Measurements from ENCODE around the gene AMY1B.
"Not testable (repeated sequence)": the region's sequence is repeated elsewhere in the genome, so short reads cannot be mapped to it uniquely, and the experiment has no call there.

Gene AMY1B

GRCh38 chr1:103696110-103696509 lies at the start of gene AMY1B:
AMY1B (minus strand) TSS chr1:103696210; CDS start chr1:103695639, 571 bp downstream.
- DNase-seq = not testable (repeated sequence)

- not testable (repeated sequence) for DNase-seq
Measured at GRCh38 chr1:103745040-103745439, 49.0 kb upstream of the AMY1B start.

GRCh38 chr1:103744449-103744848 lies 48.4 kb upstream of the AMY1B start:
- DNase-seq = not testable (repeated sequence)

- not testable (repeated sequence) for DNase-seq
Measured at GRCh38 chr1:103738031-103738430, 42.0 kb upstream of the AMY1B start.

GRCh38 chr1:103735334-103735733 lies 39.3 kb upstream of the AMY1B start:
- DNase-seq = not testable (repeated sequence)

GRCh38 chr1:103721473-103721872 lies 25.5 kb upstream of the AMY1B start:
- not testable (repeated sequence) for DNase-seq

- not testable (repeated sequence) for DNase-seq
Measured at GRCh38 chr1:103717404-103717803, 21.4 kb upstream of the AMY1B start.

- not testable (repeated sequence) for DNase-seq
Measured at GRCh38 chr1:103710381-103710780, 14.4 kb upstream of the AMY1B start.

GRCh38 chr1:103707670-103708069 lies 11.7 kb upstream of the AMY1B start:
- DNase-seq = not testable (repeated sequence)

- DNase-seq = not testable (repeated sequence)
Measured at GRCh38 chr1:103701256-103701655, 5.2 kb upstream of the AMY1B start.

- DNase-seq = not testable (repeated sequence)
Measured at GRCh38 chr1:103700669-103701068, 4.7 kb upstream of the AMY1B start.

GRCh38 chr1:103697430-103697829 lies 1.4 kb upstream of the AMY1B start:
- DNase-seq = not testable (repeated sequence)

- not testable (repeated sequence) for DNase-seq
Measured at GRCh38 chr1:103676335-103676734, 19.7 kb downstream of the AMY1B start.

GRCh38 chr1:103655460-103655859 lies 40.5 kb downstream of the AMY1B start, which contains the start of gene AMY1A:
AMY1A (plus strand) TSS chr1:103655760; CDS start chr1:103656331, 571 bp downstream.
- DNase-seq = not testable (repeated sequence)

GRCh38 chr1:103654133-103654532 lies 41.9 kb downstream of the AMY1B start:
- DNase-seq = not testable (repeated sequence)

- DNase-seq = not testable (repeated sequence)
Measured at GRCh38 chr1:103650889-103651288, 45.1 kb downstream of the AMY1B start.

GRCh38 chr1:103650305-103650704 lies 45.7 kb downstream of the AMY1B start:
- DNase-seq = not testable (repeated sequence)

- DNase-seq = not testable (repeated sequence)
Measured at GRCh38 chr1:103643908-103644307, 52.1 kb downstream of the AMY1B start.

- DNase-seq = not testable (repeated sequence)
Measured at GRCh38 chr1:103641194-103641593, 54.8 kb downstream of the AMY1B start.

Measured in NCI-H226 (cell line).